Prostate gland (tissue), 2 donors: Measurements from ENCODE around the gene KCNK7.

Experiments used
- CTCF ChIP-seq, 4 experiments: fragments of 200-600 bp in 2 of 4; fragments of 450-650 bp in 2 of 4; sonication (generic) in 2 of 4; IDR thresholded peaks; 1 replicate in 3 of 4; 2 replicates in 1 of 4; pipeline ENCODE4 v1.5.1; 2016 to 2019; ENCODE audit warnings: antibody characterized with exemption in 4 of 4, mild to moderate bottlenecking in 2 of 4, moderate library complexity in 2 of 4
- POLR2A ChIP-seq: fragments of 450-650 bp; IDR thresholded peaks from one replicate; pipeline ENCODE4 v1.6.1; 2016; ENCODE audit warnings: antibody characterized with exemption, mild to moderate bottlenecking
- POLR2AphosphoS5 ChIP-seq: sonication (generic); formaldehyde crosslinking; IDR thresholded peaks from one replicate; pipeline ENCODE4 v1.6.1; 2017; ENCODE audit warnings: antibody characterized with exemption

DNA sequence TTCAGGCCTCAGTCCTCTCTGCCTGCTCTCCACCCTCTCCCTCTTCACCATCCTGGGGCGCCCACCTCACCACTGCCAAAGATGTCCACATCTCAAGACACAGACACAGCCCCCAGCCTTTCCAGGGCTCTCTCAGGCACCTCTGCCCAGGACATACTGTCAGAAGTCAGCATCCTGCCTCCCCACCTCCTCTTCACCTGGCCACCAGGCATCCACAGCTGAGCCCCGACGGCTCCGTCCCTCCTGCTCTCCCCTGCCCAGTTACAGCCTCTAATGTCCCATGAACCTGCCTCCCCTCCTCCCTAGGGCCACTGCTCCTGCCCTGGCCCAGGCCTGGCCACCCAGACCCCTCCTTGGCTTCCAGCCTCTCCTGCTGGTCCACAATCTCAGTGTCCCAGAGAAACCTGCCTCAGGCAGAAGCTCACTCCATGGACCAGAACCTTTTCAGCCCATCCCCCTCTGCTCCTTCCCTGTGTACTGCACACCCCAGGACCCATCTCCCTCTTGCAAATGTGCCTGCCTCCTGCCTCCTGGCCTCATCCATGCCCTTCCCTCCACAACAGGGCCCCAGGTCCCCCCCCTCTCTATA, 40.7 kb downstream of the KCNK7 start:
- no peak for TF ChIP-seq CTCF (IDR thresholded peaks at IDR 0.05)
- no peak for TF ChIP-seq POLR2AphosphoS5
- no peak for TF ChIP-seq POLR2A
